ENCODE results near the gene PORCN. TPM values are rescaled to one million over a fixed set of nuclear protein-coding genes. Genes with fewer than 3 reads are reported as not detected.

The PORCN gene
- total and polyA plus RNA-seq, 2 of the 4 experiments (the other 2 are of a cell fraction), result 4.1 to 10.1 TPM

DNA sequence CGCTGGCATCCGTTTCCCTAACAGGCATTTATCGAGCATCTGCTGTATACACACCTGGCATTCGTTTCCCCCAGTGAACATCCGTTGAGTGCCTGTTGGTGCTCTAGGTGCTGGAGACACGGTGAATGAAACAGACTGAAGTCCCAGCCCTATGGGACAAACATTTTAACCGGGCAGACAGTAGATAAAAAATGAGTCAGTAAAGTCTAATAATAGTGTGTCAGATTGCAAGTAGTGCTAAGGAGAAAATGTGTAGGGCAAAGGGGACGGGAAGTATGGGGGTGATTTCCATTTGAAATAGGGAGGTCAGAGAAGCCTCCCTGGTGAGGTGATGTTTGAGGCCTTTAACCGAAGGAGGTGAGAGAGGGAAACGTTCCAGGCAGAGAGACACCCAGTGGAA lies 7.5 kb downstream of the PORCN start:
- Histone ChIP-seq H4K91ac (ENCODE audit: insufficient read depth, low read depth, low read length) (no peak overlapping the region), H3K18ac (ENCODE audit: low read depth, low read length) (no peak overlapping the region), H3K56ac (ENCODE audit: extremely low read depth, insufficient read depth, low read length) (no peak overlapping the region), H3K27ac (ENCODE audit: insufficient read depth, low read length) (no peak overlapping the region), H4K5ac (ENCODE audit: low read depth, low read length) (no peak overlapping the region), H3K27me3 (ENCODE audit: control insufficient read depth, insufficient read depth, low read length) (no peaks in the 10 kb centered on the region), H3K9me3 (ENCODE audit: control insufficient read depth, insufficient read depth, low read length) (no peaks in the 10 kb centered on the region; the same call in 1 of the 2 replicates), H2AK5ac (ENCODE audit: low read depth, low read length) (no peak overlapping the region), H4K8ac (ENCODE audit: low read depth in 2 of 2, low read length in 2 of 2) (no peak overlapping the region), H3K9ac (ENCODE audit: low read depth, low read length) (no peak overlapping the region), H3K4me3 (ENCODE audit: insufficient read depth, low read depth, low read length) (no peak overlapping the region), H3K4me2 (ENCODE audit: low read depth, low read length) (no peak overlapping the region), H3K9me1 (ENCODE audit: insufficient read depth, low read length) (0 out of 2 replicates have a peak, but pooled peaks cover 2% of the 10 kb centered on the region), H3K14ac (replicated peaks; ENCODE audit: low read depth, low read length) (no peak overlapping the region), H3K4me1 (ENCODE audit: control insufficient read depth, insufficient read depth, low read length) (no peaks in the 10 kb centered on the region), H2BK20ac (ENCODE audit: low read depth, low read length) (no peak overlapping the region), H3K36me3 (ENCODE audit: control insufficient read depth, insufficient read depth, low read length) (peaks cover 3% of the 10 kb centered on the region), H3K79me1 (ENCODE audit: low read depth in 1 of 2, low read length in 2 of 2) (no peaks in the 10 kb centered on the region), H3K23ac (ENCODE audit: low read depth, low read length) (no peak overlapping the region), H2BK15ac (ENCODE audit: low read depth, low read length) (no peak overlapping the region), H3K4ac (ENCODE audit: low read depth, low read length) (no peak overlapping the region), H4K20me1 (ENCODE audit: insufficient read depth, low read length) (no peaks in the 10 kb centered on the region), H2BK120ac (ENCODE audit: low read depth, low read length) (no peak overlapping the region), H2AK9ac (replicated peaks; ENCODE audit: low read depth, low read length, poor library complexity) (no peak overlapping the region), H2AFZ (replicated peaks; ENCODE audit: low read length, poor library complexity) (no peak overlapping the region), H2BK5ac (ENCODE audit: low read depth, low read length, poor library complexity, severe bottlenecking) (no peak overlapping the region)
- ATAC-seq (ENCODE audit: low read depth), result no peak
- ChIA-PET CTCF (no interaction called here), POLR2A (ENCODE audit: unreplicated experiment) (no interaction called here)
- in situ Hi-C loops (cut with MboI; ENCODE audit: low sequenced_read_pairs) (no loop called here), intact Hi-C loops (cut with micrococcal nuclease) (no loop called here), dilution Hi-C loops (cut with HindIII; ENCODE audit: low sequenced_read_pairs, unreplicated experiment) (no loop called here)
- BruUV-seq (replicated peaks), result no TSS peak
- TF ChIP-seq RAD21 (IDR thresholded peaks at IDR 0.05; ENCODE audit: low read length) (no peak), ELK1 (IDR thresholded peaks at IDR 0.05; ENCODE audit: borderline replicate concordance, low read depth, low read length) (no peak), POLR2A (IDR thresholded peaks at IDR 0.05; ENCODE audit: low read depth, low read length) (no peak), RFX5 (IDR thresholded peaks at IDR 0.05; ENCODE audit: low read depth, low read length) (no peak), CEBPB (IDR thresholded peaks at IDR 0.05; ENCODE audit: low read depth, low read length) (no peak)
- 78% methylated on average over 7 of the region's 10 CpGs; no CpG with 5 or more reads in 1 of the 2 experiments for WGBS, 2 experiments (ENCODE audit: extremely low coverage in 2 of 2, insufficient read length in 1 of 2)
- no peak for DNase-seq
